Smooth muscle cell of the brain vasculature (primary cell): ENCODE data around the gene BSND.
A peak's percentile ranks its signal among the peaks of the same experiment; 100 is the strongest.

Source experiments
- DNase-seq: peaks from one replicate; pipeline ENCODE4 v3.0.0-alpha.2; 2012; ENCODE audit warnings: low read depth, low spot score

Gene BSND

GRCh38 chr1:55045430-55045829, 46.7 kb downstream of the BSND start:
- no peak for DNase-seq

- no peak for DNase-seq
Measured at GRCh38 chr1:55046871-55047270, 48.1 kb downstream of the BSND start.

DNA sequence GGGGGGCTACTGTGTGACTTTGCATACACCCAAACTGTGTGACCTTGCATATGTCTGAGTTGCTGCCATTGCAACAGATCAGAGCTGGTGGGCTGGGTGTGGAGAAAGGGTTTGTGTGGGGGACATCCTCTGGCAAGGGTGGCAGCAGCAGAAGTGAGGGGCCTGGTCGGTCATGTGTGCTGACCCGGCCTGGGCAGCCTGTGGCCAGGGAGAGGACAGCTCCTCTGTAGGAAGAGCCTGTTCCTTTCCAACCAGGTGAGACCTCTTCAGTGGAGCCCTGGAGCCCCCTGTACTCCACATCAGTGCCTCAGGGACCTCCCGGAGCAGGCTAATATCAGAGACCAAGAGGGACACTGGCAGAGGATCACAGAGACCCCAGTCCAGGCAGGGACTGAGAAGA, 48.9 kb downstream of the BSND start:
- DNase-seq: no peak

GRCh38 chr1:55048453-55049270, 49.9 kb downstream of the BSND start:
- no peak for DNase-seq

DNA sequence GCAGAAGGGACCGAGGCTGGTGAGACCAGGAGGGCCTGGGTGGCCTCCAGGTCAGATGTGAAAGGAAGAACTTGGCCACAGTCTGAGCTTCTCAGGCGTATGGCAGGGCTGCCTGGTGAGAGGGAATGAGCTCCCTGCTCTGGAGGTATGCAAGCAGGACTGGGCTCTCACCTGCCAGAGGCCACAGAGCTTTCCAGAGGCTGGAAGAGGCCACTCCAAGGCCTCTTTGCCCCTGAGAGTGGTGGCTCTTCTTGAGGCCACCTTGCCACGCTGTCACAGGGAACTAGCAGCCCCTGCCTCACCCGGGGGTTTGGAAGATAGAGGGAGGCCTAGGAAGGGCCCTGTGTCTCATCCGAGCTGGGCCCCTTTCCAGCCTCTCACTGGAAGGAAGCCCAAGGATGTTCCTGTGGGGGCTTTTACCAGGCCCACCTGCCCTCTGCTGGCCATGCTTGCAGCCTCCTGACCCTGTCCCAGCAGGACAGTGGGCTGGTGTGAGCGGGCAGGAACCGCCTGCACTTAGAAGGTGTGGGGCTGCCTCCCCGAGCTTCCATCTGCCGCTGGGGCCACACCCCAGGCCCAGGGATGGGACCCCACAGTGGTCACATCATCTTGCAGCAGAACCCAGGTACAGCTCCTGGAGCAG, 50.7 kb downstream of the BSND start:
- no peak for DNase-seq

DNA sequence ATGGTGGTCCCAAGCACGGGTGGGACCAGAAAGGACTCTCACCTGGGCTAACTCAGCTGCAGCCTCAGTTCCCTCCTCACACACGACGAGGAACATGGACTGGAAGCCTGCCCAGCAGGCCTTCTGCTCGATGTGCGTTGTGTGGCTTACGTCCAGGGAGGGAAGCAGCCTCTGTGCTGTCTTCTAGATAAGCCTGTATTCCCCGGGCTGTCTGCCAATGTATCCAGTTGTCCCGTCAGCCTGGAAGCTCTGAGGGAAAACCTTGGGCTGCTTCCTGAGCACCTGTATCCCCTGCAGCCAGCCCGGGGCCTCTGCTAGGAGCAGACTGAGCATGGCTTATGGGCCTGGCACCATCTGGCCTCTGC, 51.2 kb downstream of the BSND start:
- DNase-seq: no peak

DNA sequence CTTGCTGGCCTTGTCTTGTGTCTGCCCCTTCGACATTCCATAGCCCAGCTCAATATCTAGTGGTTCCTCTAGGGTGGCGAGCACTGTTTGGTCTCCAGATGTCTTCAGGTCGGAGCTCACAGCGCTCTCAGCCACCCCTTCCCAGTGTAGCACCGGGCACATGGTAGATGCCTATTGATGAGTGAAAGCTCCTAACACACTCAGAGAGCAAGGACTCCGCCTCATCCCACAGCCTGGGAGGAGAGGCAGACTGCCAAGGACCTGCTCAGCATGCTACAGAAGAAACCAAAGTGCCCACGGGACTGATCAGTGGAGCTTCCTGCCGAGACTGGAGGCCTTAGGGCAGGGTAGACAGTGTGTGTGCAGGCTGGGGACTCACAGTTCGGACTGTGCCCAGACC, 51.5 kb downstream of the BSND start:
- DNase-seq: peak; percentile 79

- DNase-seq: no peak
Measured at GRCh38 chr1:55051169-55051568, 52.4 kb downstream of the BSND start.

- DNase-seq: no peak
Measured at GRCh38 chr1:55051621-55052020, 52.9 kb downstream of the BSND start.

GRCh38 chr1:55052221-55053142, 53.7 kb downstream of the BSND start:
- DNase-seq: no peak

GRCh38 chr1:55053265-55053954, 54.7 kb downstream of the BSND start:
- no peak for DNase-seq

GRCh38 chr1:55054396-55054795, 55.7 kb downstream of the BSND start:
- DNase-seq: no peak

- DNase-seq: no peak
Measured at GRCh38 chr1:55055084-55055882, 56.5 kb downstream of the BSND start.

DNA sequence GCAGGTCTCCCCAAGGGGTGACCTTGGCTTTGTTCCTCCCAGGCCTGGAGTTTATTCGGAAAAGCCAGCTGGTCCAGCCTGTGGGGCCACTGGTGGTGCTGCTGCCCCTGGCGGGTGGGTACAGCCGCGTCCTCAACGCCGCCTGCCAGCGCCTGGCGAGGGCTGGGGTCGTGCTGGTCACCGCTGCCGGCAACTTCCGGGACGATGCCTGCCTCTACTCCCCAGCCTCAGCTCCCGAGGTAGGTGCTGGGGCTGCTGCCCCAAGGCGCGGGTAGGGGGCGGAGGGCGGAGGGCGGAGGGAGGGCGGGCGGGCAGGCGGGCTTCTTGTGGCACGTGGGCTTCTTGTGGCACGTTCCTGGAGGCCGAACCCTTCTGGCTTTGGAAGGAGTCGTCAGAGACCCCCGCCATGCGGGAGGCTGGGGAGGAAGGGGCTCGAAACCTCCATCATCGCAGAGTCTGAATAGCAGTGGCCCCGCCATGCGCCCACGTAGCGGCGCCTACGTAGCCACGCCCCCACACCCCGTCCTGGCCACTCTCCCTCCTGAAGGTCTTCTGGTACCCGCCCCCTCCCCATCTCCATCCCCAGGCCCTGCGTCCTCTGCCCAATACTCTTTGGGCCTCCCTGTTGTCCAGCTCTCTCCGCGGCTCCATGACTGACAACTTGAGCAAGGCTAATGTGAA, 57.4 kb downstream of the BSND start:
- DNase-seq: no peak

DNA sequence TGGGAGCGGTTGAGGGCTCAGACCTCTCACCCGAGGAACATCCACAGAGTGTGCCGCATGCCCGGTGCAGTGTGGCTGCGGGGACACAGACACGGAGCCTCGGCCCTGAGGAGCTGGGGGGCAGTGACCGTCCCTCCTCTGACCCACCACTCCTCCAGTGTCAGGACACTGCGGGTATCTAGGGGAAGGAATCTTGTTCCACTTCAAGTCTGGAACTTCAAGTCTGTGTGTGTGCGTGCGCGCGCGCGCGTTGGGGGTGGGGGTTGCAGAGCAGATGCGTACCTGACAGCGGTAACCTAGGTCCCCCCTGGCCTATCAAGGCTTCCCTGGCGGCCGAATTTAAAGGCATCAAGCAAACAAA, 57.9 kb downstream of the BSND start:
- DNase-seq: no peak

GRCh38 chr1:55057270-55057955, 58.7 kb downstream of the BSND start:
- no peak for DNase-seq

DNA sequence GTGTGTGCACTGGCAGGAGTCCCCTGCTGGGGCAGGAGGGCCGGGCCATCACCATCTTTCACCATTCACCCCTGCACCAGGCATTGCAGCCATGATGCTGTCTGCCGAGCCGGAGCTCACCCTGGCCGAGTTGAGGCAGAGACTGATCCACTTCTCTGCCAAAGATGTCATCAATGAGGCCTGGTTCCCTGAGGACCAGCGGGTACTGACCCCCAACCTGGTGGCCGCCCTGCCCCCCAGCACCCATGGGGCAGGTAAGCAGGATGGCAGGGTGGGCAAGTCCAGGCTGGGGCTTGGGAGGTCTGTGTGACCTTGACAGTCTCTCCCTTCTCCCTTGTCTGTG, 59.2 kb downstream of the BSND start:
- DNase-seq: no peak

- DNase-seq: no peak
Measured at GRCh38 chr1:55059302-55060132, 60.8 kb downstream of the BSND start.
